Activated CD4-positive, alpha-beta memory T cell treated with anti-CD3 and anti-CD28 coated beads for 36 hours (primary cell): Measurements from ENCODE around the gene TSHZ2. TPM values are rescaled to one million over a fixed set of nuclear protein-coding genes. Genes with fewer than 3 reads are reported as not detected.
"Not testable (repeated sequence)": the region's sequence is repeated elsewhere in the genome, so short reads cannot be mapped to it uniquely, and the experiment has no call there.

Experiments
- CTCF ChIA-PET: fragments of 350-600 bp; sonication (Branson Sonifier 250); formaldehyde crosslinking; loops from one replicate; lab custom pipeline; 2021; ENCODE audit warnings: antibody characterized with exemption, inconsistent platforms; lab: Charles Lee
- POLR2A ChIA-PET: fragments of 350-600 bp; sonication (Branson Sonifier 250); formaldehyde crosslinking; loops from one replicate; lab custom pipeline; 2021; ENCODE audit warnings: antibody characterized with exemption; lab: Charles Lee
- DNase-seq: peaks from one replicate; pipeline ENCODE4 v3.0.0-alpha.2; 2020
- H3K27ac Mint-ChIP-seq: one replicate; pipeline ENCODE4 v1.8.0; 2021; ENCODE audit warnings: mixed read lengths
- H3K27me3 Mint-ChIP-seq: one replicate; pipeline ENCODE4 v1.8.0; 2021; ENCODE audit warnings: mixed read lengths
- H3K36me3 Mint-ChIP-seq: one replicate; pipeline ENCODE4 v1.8.0; 2021; ENCODE audit warnings: mixed read lengths
- H3K4me1 Mint-ChIP-seq: one replicate; pipeline ENCODE4 v1.8.0; 2021; ENCODE audit warnings: low read depth, mixed read lengths
- H3K4me3 Mint-ChIP-seq: one replicate; pipeline ENCODE4 v1.8.0; 2021; ENCODE audit warnings: mild to moderate bottlenecking, mixed read lengths
- H3K9me3 Mint-ChIP-seq: one replicate; pipeline ENCODE4 v1.8.0; 2021; ENCODE audit warnings: mixed read lengths
- intact Hi-C: fragments of 100-400 bp; cut with micrococcal nuclease; formaldehyde crosslinking; loops from one replicate; pipeline ENCODE4 v1.15.1; 2023
- total RNA-seq, 2 experiments: library from RNA; stranded (reverse); gene quantifications; one replicate each; pipeline ENCODE4 v1.2.3, GENCODE V29; 2021

TSHZ2 gene
- total RNA-seq, 2 experiments from 2014 or later, result 28.9 to 36.0 TPM

- H3K9me3 Mint-ChIP-seq, result peaks cover 9% of the 10 kb centered on the region
- intact Hi-C loops, result no loop called here
- H3K4me3 Mint-ChIP-seq, result no peak overlapping the region
- ChIA-PET CTCF (no interaction called here), POLR2A (no interaction called here)
- no peak overlapping the region for H3K27ac Mint-ChIP-seq
- no peak for DNase-seq
- H3K27me3 Mint-ChIP-seq, result no peaks in the 10 kb centered on the region
- peaks cover 12% of the 10 kb centered on the region for H3K4me1 Mint-ChIP-seq
- H3K36me3 Mint-ChIP-seq, result peaks cover 12% of the 10 kb centered on the region
These were observed 453.3 kb downstream of the TSHZ2 start for GRCh38 chr20:53425481-53425880.

GRCh38 chr20:53425941-53426340 is 453.8 kb downstream of the TSHZ2 start:
- DNase-seq, result no peak
- ChIA-PET POLR2A (no interaction called here), CTCF (no interaction called here)
- Mint-ChIP-seq H3K27me3 (no peaks in the 10 kb centered on the region), H3K4me3 (no peak overlapping the region), H3K27ac (no peak overlapping the region), H3K9me3 (peaks cover 9% of the 10 kb centered on the region), H3K36me3 (peaks cover 9% of the 10 kb centered on the region), H3K4me1 (peaks cover 12% of the 10 kb centered on the region)
- intact Hi-C loops, result no loop called here

- ChIA-PET CTCF (no interaction called here), POLR2A (no interaction called here)
- intact Hi-C loops, result no loop called here
- Mint-ChIP-seq H3K27ac (no peak overlapping the region), H3K9me3 (peaks cover 9% of the 10 kb centered on the region), H3K4me3 (no peak overlapping the region), H3K36me3 (peaks cover 7% of the 10 kb centered on the region), H3K4me1 (peaks cover 12% of the 10 kb centered on the region), H3K27me3 (no peaks in the 10 kb centered on the region)
- DNase-seq, result no peak
These were observed 454.7 kb downstream of the TSHZ2 start for GRCh38 chr20:53426766-53427312.

GRCh38 chr20:53427951-53428350 is 455.8 kb downstream of the TSHZ2 start:
- ChIA-PET CTCF (no interaction called here), POLR2A (no interaction called here)
- Mint-ChIP-seq H3K9me3 (peaks cover 9% of the 10 kb centered on the region), H3K27me3 (no peaks in the 10 kb centered on the region), H3K36me3 (peaks cover 8% of the 10 kb centered on the region), H3K4me1 (peaks cover 12% of the 10 kb centered on the region), H3K4me3 (no peak overlapping the region), H3K27ac (no peak overlapping the region)
- intact Hi-C loops, result no loop called here
- DNase-seq, result no peak

GRCh38 chr20:53428588-53428987 is 456.4 kb downstream of the TSHZ2 start:
- peaks cover 9% of the 10 kb centered on the region for H3K36me3 Mint-ChIP-seq
- H3K9me3 Mint-ChIP-seq, result peaks cover 9% of the 10 kb centered on the region
- intact Hi-C loops, result no loop called here
- H3K4me1 Mint-ChIP-seq, result peaks cover 12% of the 10 kb centered on the region
- POLR2A ChIA-PET, result no interaction called here
- no peak for DNase-seq
- no peak overlapping the region for H3K4me3 Mint-ChIP-seq
- CTCF ChIA-PET, result no interaction called here
- no peaks in the 10 kb centered on the region for H3K27me3 Mint-ChIP-seq
- no peak overlapping the region for H3K27ac Mint-ChIP-seq

- no peaks in the 10 kb centered on the region for H3K27me3 Mint-ChIP-seq
- CTCF ChIA-PET, result no interaction called here
These were observed 456.8 kb downstream of the TSHZ2 start for GRCh38 chr20:53428996-53429395.

GRCh38 chr20:53434662-53435061 is 462.5 kb downstream of the TSHZ2 start:
- H3K9me3 Mint-ChIP-seq, result peaks cover 1% of the 10 kb centered on the region
- no peak overlapping the region for H3K4me3 Mint-ChIP-seq
- H3K27me3 Mint-ChIP-seq, result no peaks in the 10 kb centered on the region
- peaks cover 13% of the 10 kb centered on the region for H3K36me3 Mint-ChIP-seq
- DNase-seq, result no peak
- H3K27ac Mint-ChIP-seq, result no peak overlapping the region
- intact Hi-C loops, result no loop called here
- POLR2A ChIA-PET, result no interaction called here
- CTCF ChIA-PET, result no interaction called here
- no peaks in the 10 kb centered on the region for H3K4me1 Mint-ChIP-seq

More at GRCh38 chr20:53428996-53429395, 456.8 kb downstream of the TSHZ2 start:
- H3K27ac Mint-ChIP-seq, result no peak overlapping the region
- POLR2A ChIA-PET, result no interaction called here
- no peak overlapping the region for H3K4me3 Mint-ChIP-seq
- peaks cover 9% of the 10 kb centered on the region for H3K9me3 Mint-ChIP-seq
- peaks cover 12% of the 10 kb centered on the region for H3K4me1 Mint-ChIP-seq
- intact Hi-C loops, result no loop called here
- DNase-seq, result no peak
- H3K36me3 Mint-ChIP-seq, result peaks cover 9% of the 10 kb centered on the region

- CTCF ChIA-PET, result interaction anchor here (0.6 kb wide), 1 partner anchor 13 kb away, joined by 3 read pairs; no protein-coding TSS in a partner anchor
- H3K4me1 Mint-ChIP-seq, POLR2A ChIA-PET, H3K9me3 Mint-ChIP-seq, H3K27ac Mint-ChIP-seq, H3K4me3 Mint-ChIP-seq, DNase-seq, H3K27me3 Mint-ChIP-seq, intact Hi-C loops: not testable (repeated sequence)
- peaks cover 12% of the 10 kb centered on the region for H3K36me3 Mint-ChIP-seq
These were observed 464.8 kb downstream of the TSHZ2 start for GRCh38 chr20:53436927-53437326.

- no peak overlapping the region for H3K4me3 Mint-ChIP-seq
These were observed 466.2 kb downstream of the TSHZ2 start for GRCh38 chr20:53438368-53438767.

GRCh38 chr20:53439046-53439445 is 466.9 kb downstream of the TSHZ2 start:
- DNase-seq, result no peak
- Mint-ChIP-seq H3K27ac (no peak overlapping the region), H3K36me3 (peaks cover 13% of the 10 kb centered on the region), H3K9me3 (no peaks in the 10 kb centered on the region), H3K27me3 (no peaks in the 10 kb centered on the region), H3K4me1 (no peaks in the 10 kb centered on the region), H3K4me3 (no peak overlapping the region)
- intact Hi-C loops, result no loop called here
- ChIA-PET CTCF (no interaction called here), POLR2A (no interaction called here)

More at GRCh38 chr20:53438368-53438767, 466.2 kb downstream of the TSHZ2 start:
- Mint-ChIP-seq H3K27ac (no peak overlapping the region), H3K27me3 (no peaks in the 10 kb centered on the region), H3K4me1 (no peaks in the 10 kb centered on the region), H3K9me3 (no peaks in the 10 kb centered on the region), H3K36me3 (peaks cover 11% of the 10 kb centered on the region)
- ChIA-PET POLR2A (no interaction called here), CTCF (interaction anchor here (0.7 kb wide), 1 partner anchor 629 kb away, joined by 3 read pairs; no protein-coding TSS in a partner anchor)
- intact Hi-C loops, result no loop called here
- no peak for DNase-seq

- Mint-ChIP-seq H3K27me3 (no peaks in the 10 kb centered on the region), H3K9me3 (no peaks in the 10 kb centered on the region), H3K4me1 (no peaks in the 10 kb centered on the region), H3K36me3 (peaks cover 17% of the 10 kb centered on the region), H3K27ac (no peak overlapping the region), H3K4me3 (no peak overlapping the region)
- intact Hi-C loops, result no loop called here
- CTCF ChIA-PET, result no interaction called here
- no peak for DNase-seq
- POLR2A ChIA-PET, result no interaction called here
These were observed 467.5 kb downstream of the TSHZ2 start for GRCh38 chr20:53439616-53440015.

GRCh38 chr20:53444401-53445149 is 472.4 kb downstream of the TSHZ2 start:
- H3K36me3 Mint-ChIP-seq, result peaks cover 40% of the 10 kb centered on the region
- DNase-seq, result no peak
- ChIA-PET CTCF (no interaction called here), POLR2A (no interaction called here)
- no peak overlapping the region for H3K27ac Mint-ChIP-seq
- peaks cover 32% of the 10 kb centered on the region for H3K9me3 Mint-ChIP-seq
- H3K4me3 Mint-ChIP-seq, result no peak overlapping the region
- H3K4me1 Mint-ChIP-seq, result peaks cover 6% of the 10 kb centered on the region
- no peaks in the 10 kb centered on the region for H3K27me3 Mint-ChIP-seq
- intact Hi-C loops, result no loop called here
